ENCODE results near the gene HIPK4.

Gene HIPK4

GRCh38 chr19:40420451-40420765, 30.4 kb upstream of the HIPK4 start:
- no peak for TF ChIP-seq CTCF (IDR thresholded peaks at IDR 0.05; ENCODE audit: borderline replicate concordance, control extremely low read depth, extremely low read depth, insufficient read depth, missing control alignments)
- in situ Hi-C loops (cut with MboI; ENCODE audit: low sequenced_read_pairs, unreplicated experiment): no loop called here
- no peak for DNase-seq (ENCODE audit: low spot score)

- in situ Hi-C loops (cut with MboI; ENCODE audit: low sequenced_read_pairs, unreplicated experiment): no loop called here
- DNase-seq (ENCODE audit: low spot score): no peak
- TF ChIP-seq CTCF (IDR thresholded peaks at IDR 0.05; ENCODE audit: borderline replicate concordance, control extremely low read depth, extremely low read depth, insufficient read depth, missing control alignments): no peak
Measured at GRCh38 chr19:40419780-40420179, 29.8 kb upstream of the HIPK4 start.

- in situ Hi-C loops (cut with MboI; ENCODE audit: low sequenced_read_pairs, unreplicated experiment): no loop called here
- no peak for TF ChIP-seq CTCF (IDR thresholded peaks at IDR 0.05; ENCODE audit: borderline replicate concordance, control extremely low read depth, extremely low read depth, insufficient read depth, missing control alignments)
- no peak for DNase-seq (ENCODE audit: low spot score)
Measured at GRCh38 chr19:40419066-40419612, 29.2 kb upstream of the HIPK4 start.

- TF ChIP-seq CTCF (IDR thresholded peaks at IDR 0.05; ENCODE audit: borderline replicate concordance, control extremely low read depth, extremely low read depth, insufficient read depth, missing control alignments): no peak
- no peak for DNase-seq (ENCODE audit: low spot score)
- in situ Hi-C loops (cut with MboI; ENCODE audit: low sequenced_read_pairs, unreplicated experiment): no loop called here
Measured at GRCh38 chr19:40418040-40418439, 28.1 kb upstream of the HIPK4 start.

- no peak for TF ChIP-seq CTCF (IDR thresholded peaks at IDR 0.05; ENCODE audit: borderline replicate concordance, control extremely low read depth, extremely low read depth, insufficient read depth, missing control alignments)
- DNase-seq (ENCODE audit: low spot score): no peak
- in situ Hi-C loops (cut with MboI; ENCODE audit: low sequenced_read_pairs, unreplicated experiment): no loop called here
Measured at GRCh38 chr19:40417643-40417981, 27.6 kb upstream of the HIPK4 start.

GRCh38 chr19:40416918-40417642, 27.1 kb upstream of the HIPK4 start:
- TF ChIP-seq CTCF (IDR thresholded peaks at IDR 0.05; ENCODE audit: borderline replicate concordance, control extremely low read depth, extremely low read depth, insufficient read depth, missing control alignments): no peak
- in situ Hi-C loops (cut with MboI; ENCODE audit: low sequenced_read_pairs, unreplicated experiment): no loop called here
- DNase-seq (ENCODE audit: low spot score): peak; percentile 52
